Measurements from ENCODE around the gene SH3BP5. TPM values are rescaled to one million over a fixed set of nuclear protein-coding genes. Genes with fewer than 3 reads are reported as not detected.

Gene SH3BP5, protein sequence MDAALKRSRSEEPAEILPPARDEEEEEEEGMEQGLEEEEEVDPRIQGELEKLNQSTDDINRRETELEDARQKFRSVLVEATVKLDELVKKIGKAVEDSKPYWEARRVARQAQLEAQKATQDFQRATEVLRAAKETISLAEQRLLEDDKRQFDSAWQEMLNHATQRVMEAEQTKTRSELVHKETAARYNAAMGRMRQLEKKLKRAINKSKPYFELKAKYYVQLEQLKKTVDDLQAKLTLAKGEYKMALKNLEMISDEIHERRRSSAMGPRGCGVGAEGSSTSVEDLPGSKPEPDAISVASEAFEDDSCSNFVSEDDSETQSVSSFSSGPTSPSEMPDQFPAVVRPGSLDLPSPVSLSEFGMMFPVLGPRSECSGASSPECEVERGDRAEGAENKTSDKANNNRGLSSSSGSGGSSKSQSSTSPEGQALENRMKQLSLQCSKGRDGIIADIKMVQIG
- 9.1 and 10.3 TPM in 2 replicates for total RNA-seq

DNA sequence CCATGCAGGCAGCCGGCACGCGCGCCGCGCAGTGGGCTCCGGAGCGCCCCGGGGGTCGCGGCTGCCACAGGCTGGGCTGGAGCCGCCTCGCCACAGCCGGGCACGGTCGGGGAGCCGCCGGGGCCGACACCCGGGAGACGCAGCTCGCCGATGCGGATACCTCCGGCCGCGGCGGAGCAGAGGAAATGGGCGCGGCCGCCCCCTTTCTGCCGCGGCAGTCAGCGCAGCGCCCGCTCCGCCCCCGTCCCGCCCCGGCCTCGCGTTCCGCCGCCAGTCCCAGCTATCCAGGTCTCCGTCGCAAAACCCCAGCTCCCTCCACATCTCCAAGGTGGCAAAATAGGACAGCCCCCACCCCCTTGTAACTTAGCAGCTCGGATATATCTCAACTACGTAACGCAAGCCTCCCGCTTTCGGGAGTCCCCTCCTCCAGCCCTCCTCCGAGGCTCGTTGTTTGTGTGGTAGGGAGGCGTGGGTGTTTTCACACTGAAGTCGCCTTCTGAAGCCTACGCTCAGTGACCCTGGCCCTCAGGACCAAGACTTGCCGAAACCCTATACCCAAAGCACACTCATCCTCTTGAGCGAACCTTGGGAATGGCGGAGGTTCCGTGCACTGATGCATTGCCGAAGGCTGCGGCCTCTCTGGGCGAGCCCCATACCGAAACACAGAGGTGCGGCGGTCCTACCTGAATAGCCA, at the start of gene SH3BP5:
Gene SH3BP5, minus strand, starts transcription at position 182 of the 694 bp plus-strand sequence. Its CDS starts 178 bp downstream, at position 4.
- DNase-seq (ENCODE audit: low read depth), result peak; percentile 55
- TF ChIP-seq, protein P1, sequence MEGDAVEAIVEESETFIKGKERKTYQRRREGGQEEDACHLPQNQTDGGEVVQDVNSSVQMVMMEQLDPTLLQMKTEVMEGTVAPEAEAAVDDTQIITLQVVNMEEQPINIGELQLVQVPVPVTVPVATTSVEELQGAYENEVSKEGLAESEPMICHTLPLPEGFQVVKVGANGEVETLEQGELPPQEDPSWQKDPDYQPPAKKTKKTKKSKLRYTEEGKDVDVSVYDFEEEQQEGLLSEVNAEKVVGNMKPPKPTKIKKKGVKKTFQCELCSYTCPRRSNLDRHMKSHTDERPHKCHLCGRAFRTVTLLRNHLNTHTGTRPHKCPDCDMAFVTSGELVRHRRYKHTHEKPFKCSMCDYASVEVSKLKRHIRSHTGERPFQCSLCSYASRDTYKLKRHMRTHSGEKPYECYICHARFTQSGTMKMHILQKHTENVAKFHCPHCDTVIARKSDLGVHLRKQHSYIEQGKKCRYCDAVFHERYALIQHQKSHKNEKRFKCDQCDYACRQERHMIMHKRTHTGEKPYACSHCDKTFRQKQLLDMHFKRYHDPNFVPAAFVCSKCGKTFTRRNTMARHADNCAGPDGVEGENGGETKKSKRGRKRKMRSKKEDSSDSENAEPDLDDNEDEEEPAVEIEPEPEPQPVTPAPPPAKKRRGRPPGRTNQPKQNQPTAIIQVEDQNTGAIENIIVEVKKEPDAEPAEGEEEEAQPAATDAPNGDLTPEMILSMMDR (IDR thresholded peaks at IDR 0.05; ENCODE audit: insufficient read depth, low read depth, low read length), result peak; percentile 61
- peak within 1 kb of the TSS; percentile 83 for H3K4me3 ChIP-seq (ENCODE audit: low read depth, low read length)

DNA sequence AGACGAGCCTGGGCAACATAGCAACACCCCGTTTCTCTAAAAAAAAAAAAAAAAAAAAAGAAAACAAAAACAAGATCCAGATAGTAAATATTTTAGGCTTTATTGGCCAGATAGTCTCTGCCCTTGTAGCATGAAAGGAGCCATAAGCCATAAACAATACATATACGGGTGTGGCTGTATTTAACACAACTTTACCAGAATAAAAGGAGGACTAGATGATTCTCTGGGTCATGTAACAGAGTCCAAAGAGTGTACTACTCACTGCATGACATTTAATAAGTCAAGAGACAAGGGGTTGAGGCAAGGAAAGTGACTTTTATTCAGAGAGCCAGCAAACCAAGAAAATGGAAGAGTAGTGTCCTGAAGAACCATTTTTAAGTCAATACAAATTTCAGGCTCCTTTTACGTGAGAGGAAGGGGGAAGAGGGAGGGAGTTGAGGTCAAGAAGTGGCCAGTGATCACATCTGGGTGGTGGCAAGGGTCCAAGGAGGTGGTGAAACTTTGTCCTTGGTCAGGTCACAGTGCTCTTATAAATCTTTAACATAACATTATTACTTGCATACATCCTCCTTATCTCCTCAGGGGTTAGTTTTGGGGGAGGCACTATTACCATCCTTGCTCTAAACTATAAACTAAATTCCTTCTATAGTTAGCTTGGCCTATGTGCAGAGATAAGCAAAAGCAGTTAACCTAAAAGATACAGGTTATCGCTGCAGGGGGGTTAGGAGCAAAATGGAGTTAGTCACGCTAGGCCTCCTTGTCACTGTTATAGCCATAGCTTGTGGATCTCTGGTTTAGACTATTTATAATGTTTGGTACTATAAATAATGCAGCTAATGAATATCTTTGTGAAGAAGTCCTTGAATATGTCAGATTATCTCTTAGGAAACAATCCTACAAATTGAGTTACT, 48.8 kb upstream of the SH3BP5 start:
- peak; percentile 30 for DNase-seq (ENCODE audit: low read depth)
- no peak overlapping the region for H3K4me3 ChIP-seq (ENCODE audit: low read depth, low read length)
- TF ChIP-seq, protein P1 (IDR thresholded peaks at IDR 0.05; ENCODE audit: insufficient read depth, low read depth, low read length), result no peak

DNA sequence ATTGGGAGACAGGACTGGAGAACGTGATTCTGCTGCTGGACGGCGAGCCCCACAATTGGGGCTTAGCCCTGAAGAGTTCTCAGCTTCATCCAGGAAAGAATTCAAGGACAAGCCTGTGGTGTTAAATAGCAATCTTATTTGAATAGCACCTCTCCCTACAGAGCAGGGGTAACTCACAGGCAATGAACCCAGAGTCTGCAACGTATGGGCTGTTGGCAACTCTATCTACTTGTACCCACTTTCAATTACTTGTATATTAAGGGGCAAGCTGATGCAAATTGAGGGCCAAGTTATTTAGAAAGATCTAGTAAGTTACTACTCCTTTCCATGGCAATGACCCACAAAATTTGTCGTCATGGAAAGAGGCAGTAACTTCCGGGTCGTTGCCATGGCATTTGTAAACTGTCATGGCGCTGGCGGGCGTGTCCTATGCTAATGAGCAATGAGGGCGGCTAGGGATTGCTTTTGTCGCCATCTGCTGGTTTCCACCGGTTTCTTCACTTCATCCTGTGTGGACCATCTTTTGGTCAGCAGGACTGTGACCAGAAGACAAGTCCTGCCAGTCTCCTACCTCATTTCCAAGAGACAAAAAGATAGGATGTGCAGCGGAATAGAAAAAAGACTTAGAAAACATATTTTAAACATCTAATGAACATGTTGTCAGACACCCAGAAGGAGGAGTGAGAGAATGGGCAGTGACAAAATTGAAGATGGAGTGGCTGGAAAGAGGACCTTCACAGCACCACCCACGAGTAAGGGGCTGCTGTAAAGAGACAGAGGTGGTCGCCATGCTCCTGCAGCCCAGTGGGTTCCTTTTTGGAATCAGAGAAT, 45.8 kb upstream of the SH3BP5 start:
- TF ChIP-seq, protein P1 (IDR thresholded peaks at IDR 0.05; ENCODE audit: insufficient read depth, low read depth, low read length), result peak; percentile 82
- H3K4me3 ChIP-seq (ENCODE audit: low read depth, low read length), result no peak overlapping the region
- peak; percentile 94 for DNase-seq (ENCODE audit: low read depth)

DNA sequence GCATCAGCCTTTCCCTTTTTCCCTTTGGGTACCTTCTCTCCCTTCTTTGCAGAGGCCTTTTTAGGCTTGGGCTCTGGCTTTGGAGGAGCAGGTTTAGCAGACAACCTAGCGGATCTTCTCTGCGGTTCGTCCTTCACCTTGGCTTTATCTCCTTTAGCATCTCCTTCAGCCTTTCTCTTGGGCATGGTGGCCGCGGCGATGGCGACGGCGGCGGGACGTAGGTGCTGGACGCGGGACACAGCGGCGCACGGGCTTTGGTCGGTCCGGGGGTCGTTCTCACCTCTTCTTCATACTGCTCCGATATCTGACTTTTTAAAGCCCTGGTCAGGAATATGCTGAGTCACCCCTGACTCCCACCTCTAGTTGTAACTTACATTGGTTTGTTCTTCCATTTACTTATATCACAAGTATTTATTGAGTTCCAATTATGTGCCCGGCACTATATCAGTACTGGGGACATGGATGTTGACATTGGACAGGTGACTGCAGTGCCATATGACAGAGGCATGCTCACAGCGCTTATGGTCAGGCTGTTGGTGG, 43.1 kb upstream of the SH3BP5 start:
- TF ChIP-seq, protein P1 (IDR thresholded peaks at IDR 0.05; ENCODE audit: insufficient read depth, low read depth, low read length), result no peak
- no peak for DNase-seq (ENCODE audit: low read depth)
- no peak overlapping the region for H3K4me3 ChIP-seq (ENCODE audit: low read depth, low read length)

DNA sequence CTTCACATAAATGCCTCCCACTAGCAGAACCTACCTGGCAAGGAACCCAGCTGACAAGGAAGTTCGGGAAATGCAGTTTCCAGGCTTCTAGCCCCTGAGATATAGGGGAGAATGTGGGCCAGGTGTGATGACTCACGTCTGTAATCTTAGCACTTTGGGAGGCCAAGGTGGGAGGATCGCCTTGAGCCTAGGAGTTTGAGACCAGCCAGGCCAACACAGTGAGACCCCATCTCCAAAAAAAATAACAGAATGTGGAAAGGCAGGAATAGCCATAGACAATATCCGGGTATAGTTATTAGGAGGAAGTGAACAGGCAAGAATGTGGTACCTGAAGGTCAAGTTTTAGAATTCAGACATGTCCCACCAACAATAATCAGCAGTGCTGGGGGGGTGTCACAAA, 40.5 kb upstream of the SH3BP5 start:
- no peak overlapping the region for H3K4me3 ChIP-seq (ENCODE audit: low read depth, low read length)
- no peak for DNase-seq (ENCODE audit: low read depth)
- TF ChIP-seq, protein P1 (IDR thresholded peaks at IDR 0.05; ENCODE audit: insufficient read depth, low read depth, low read length), result no peak

Measured in fibroblast of villous mesenchyme (primary cell).